ENCODE measurements around the gene DEFB113. TPM values are rescaled to one million over a fixed set of nuclear protein-coding genes. Genes with fewer than 3 reads are reported as not detected.

The DEFB113 gene
- total and polyA plus RNA-seq, 2 donors (not counting 1 experiment from before 2014, with no cell fraction given), result not detected

- ChIA-PET POLR2A (no interaction called here), CTCF (no interaction called here)
- no peak overlapping the region for H3K4me3 Mint-ChIP-seq
- DNase-seq (no peak), ATAC-seq (ENCODE audit: low read depth) (no peak)
- H3K4me1 ChIP-seq (ENCODE audit: control insufficient read depth in 2 of 2, insufficient read depth in 2 of 2, low read length in 2 of 2), result no peaks in the 10 kb centered on the region
- no peaks in the 10 kb centered on the region for H3K9me3 ChIP-seq (ENCODE audit: control extremely low read depth in 1 of 3, control insufficient read depth in 2 of 3, insufficient read depth in 1 of 3, low read length in 2 of 3)
- H3K27me3 ChIP-seq (replicated peaks in 1 of 4; ENCODE audit: control extremely low read depth in 1 of 4, control insufficient read depth in 3 of 4, insufficient read depth in 4 of 4, low read length in 3 of 4), result peaks cover 0 to 2% (median 0%) of the 10 kb centered on the region in 4 experiments
- no peak overlapping the region for H3K27ac Mint-ChIP-seq
- WGBS (ENCODE audit: insufficient coverage), result 80% methylated on average over 2 of the region's 4 CpGs
- H3K36me3 ChIP-seq (replicated peaks in 1 of 2; ENCODE audit: control extremely low read depth in 1 of 2, control insufficient read depth in 1 of 2, extremely low read depth in 1 of 2, insufficient read depth in 2 of 2, low read length in 1 of 2), result no peaks in the 10 kb centered on the region
- no peaks in the 10 kb centered on the region for H3K27me3 Mint-ChIP-seq
- H3K4me1 Mint-ChIP-seq, result no peaks in the 10 kb centered on the region
- no peaks in the 10 kb centered on the region for H3K79me2 ChIP-seq (ENCODE audit: control insufficient read depth, insufficient read depth, low read length)
- H3K4me3 ChIP-seq (ENCODE audit: control extremely low read depth in 1 of 5, extremely low read depth in 1 of 5, insufficient read depth in 1 of 5, low read depth in 2 of 5, low read length in 4 of 5), result no peak overlapping the region
- H2AFZ ChIP-seq (ENCODE audit: insufficient read depth, low read depth, low read length, poor library complexity, severe bottlenecking), result no peak overlapping the region
- no peaks in the 10 kb centered on the region for H4K20me1 ChIP-seq (ENCODE audit: control insufficient read depth, insufficient read depth, low read length, poor library complexity, severe bottlenecking)
- H3K27ac ChIP-seq (ENCODE audit: low read length in 2 of 2), result no peak overlapping the region
- no peak for TF ChIP-seq EZH2 (IDR thresholded peaks at IDR 0.05; ENCODE audit: borderline replicate concordance, insufficient read depth, low read depth, low read length, poor library complexity, severe bottlenecking)
- no peak for TF ChIP-seq CTCF (IDR thresholded peaks at IDR 0.05)
- peaks cover 2% of the 10 kb centered on the region for H3K9me3 Mint-ChIP-seq (ENCODE audit: insufficient read depth)
- H3K4me2 ChIP-seq (replicated peaks; ENCODE audit: low read depth, low read length, poor library complexity, severe bottlenecking), result no peak overlapping the region
- intact Hi-C loops (cut with micrococcal nuclease), result no loop called here
- no peak overlapping the region for H3K9ac ChIP-seq (ENCODE audit: low read length)
Observed at GRCh38 chr6:49919261-49919660, 50.2 kb downstream of the DEFB113 start.

- Histone ChIP-seq H3K36me3 (replicated peaks in 1 of 2; ENCODE audit: control extremely low read depth in 1 of 2, control insufficient read depth in 1 of 2, extremely low read depth in 1 of 2, insufficient read depth in 2 of 2, low read length in 1 of 2) (no peaks in the 10 kb centered on the region), H3K9me3 (ENCODE audit: control extremely low read depth in 1 of 3, control insufficient read depth in 2 of 3, insufficient read depth in 1 of 3, low read length in 2 of 3) (no peaks in the 10 kb centered on the region), H3K4me2 (replicated peaks; ENCODE audit: low read depth, low read length, poor library complexity, severe bottlenecking) (no peak overlapping the region), H3K9ac (ENCODE audit: low read length) (no peak overlapping the region), H2AFZ (ENCODE audit: insufficient read depth, low read depth, low read length, poor library complexity, severe bottlenecking) (no peak overlapping the region), H3K4me1 (ENCODE audit: control insufficient read depth in 2 of 2, insufficient read depth in 2 of 2, low read length in 2 of 2) (no peaks in the 10 kb centered on the region), H3K27me3 (replicated peaks in 1 of 4; ENCODE audit: control extremely low read depth in 1 of 4, control insufficient read depth in 3 of 4, insufficient read depth in 4 of 4, low read length in 3 of 4) (peaks cover 0 to 2% (median 0%) of the 10 kb centered on the region in 4 experiments), H3K79me2 (ENCODE audit: control insufficient read depth, insufficient read depth, low read length) (no peaks in the 10 kb centered on the region), H3K4me3 (ENCODE audit: control extremely low read depth in 1 of 5, extremely low read depth in 1 of 5, insufficient read depth in 1 of 5, low read depth in 2 of 5, low read length in 4 of 5) (no peak overlapping the region), H4K20me1 (ENCODE audit: control insufficient read depth, insufficient read depth, low read length, poor library complexity, severe bottlenecking) (no peaks in the 10 kb centered on the region), H3K27ac (ENCODE audit: low read length in 2 of 2) (no peak overlapping the region)
- no peaks in the 10 kb centered on the region for H3K27me3 Mint-ChIP-seq
- ChIA-PET POLR2A (no interaction called here), CTCF (no interaction called here)
- no peak for ATAC-seq (ENCODE audit: low read depth)
- 78% methylated on average over 1 of the region's 2 CpGs for WGBS (ENCODE audit: insufficient coverage)
- peaks cover 2% of the 10 kb centered on the region for H3K9me3 Mint-ChIP-seq (ENCODE audit: insufficient read depth)
- no peak overlapping the region for H3K27ac Mint-ChIP-seq
- DNase-seq, result no peak
- no peak for TF ChIP-seq EZH2 (IDR thresholded peaks at IDR 0.05; ENCODE audit: borderline replicate concordance, insufficient read depth, low read depth, low read length, poor library complexity, severe bottlenecking)
- TF ChIP-seq CTCF (IDR thresholded peaks at IDR 0.05), result no peak
- intact Hi-C loops (cut with micrococcal nuclease), result no loop called here
- H3K4me1 Mint-ChIP-seq, result no peaks in the 10 kb centered on the region
- H3K4me3 Mint-ChIP-seq, result no peak overlapping the region
Observed at GRCh38 chr6:49918787-49919186, 50.6 kb downstream of the DEFB113 start.

Other genes with a start within 250 kb of the DEFB113 start
- not detected in 2 replicates for gene CRISP3, start 225.2 kb downstream of the DEFB113 start, total RNA-seq
- gene CRISP3, start 225.2 kb downstream of the DEFB113 start, polyA plus RNA-seq, result not detected in 2 replicates
- not detected in 2 replicates for gene PGK2, start 182.3 kb downstream of the DEFB113 start, total RNA-seq
- not detected in 2 replicates for gene PGK2, start 182.3 kb downstream of the DEFB113 start, polyA plus RNA-seq
- not detected in 2 replicates for gene CRISP1, start 103.1 kb downstream of the DEFB113 start, total RNA-seq
- gene CRISP1, start 103.1 kb downstream of the DEFB113 start, polyA plus RNA-seq, result not detected in 2 replicates
- gene DEFB114, start 5.5 kb downstream of the DEFB113 start, total RNA-seq, result not detected in 2 replicates
- not detected in 2 replicates for gene DEFB114, start 5.5 kb downstream of the DEFB113 start, polyA plus RNA-seq
- gene DEFB110, start 52.4 kb upstream of the DEFB113 start, total RNA-seq, result not detected in 2 replicates
- gene DEFB110, start 52.4 kb upstream of the DEFB113 start, polyA plus RNA-seq, result not detected in 2 replicates
- gene DEFB112, start 80.3 kb upstream of the DEFB113 start, total RNA-seq, result not detected in 2 replicates
- gene DEFB112, start 80.3 kb upstream of the DEFB113 start, polyA plus RNA-seq, result not detected in 2 replicates

Data from B cell (primary cell).